HG03135 (cell line): Measurements from ENCODE around the gene BORCS6.

Experiments used
- ATAC-seq: cut with Tn5 transposase; IDR thresholded peaks from one replicate; pipeline ENCODE4 v1.9.1; 2021; ENCODE audit warnings: mild to moderate bottlenecking, moderate library complexity; ENCODE audit not compliant: unreplicated experiment

The BORCS6 gene

GRCh38 chr17:8155996-8156245 lies 34.1 kb downstream of the BORCS6 start:
- peak; percentile 1 for ATAC-seq

- no peak for ATAC-seq
Measured at GRCh38 chr17:8155231-8155995, 34.6 kb downstream of the BORCS6 start.

- ATAC-seq: no peak
Measured at GRCh38 chr17:8154608-8155155, 35.3 kb downstream of the BORCS6 start.

- ATAC-seq: no peak
Measured at GRCh38 chr17:8153957-8154607, 35.9 kb downstream of the BORCS6 start.

GRCh38 chr17:8153525-8153956 lies 36.4 kb downstream of the BORCS6 start:
- ATAC-seq: no peak

GRCh38 chr17:8153031-8153451 lies 36.9 kb downstream of the BORCS6 start:
- no peak for ATAC-seq

- ATAC-seq: no peak
Measured at GRCh38 chr17:8152112-8152775, 37.7 kb downstream of the BORCS6 start, which contains the start of gene PER1. PER1 (minus strand) TSS chr17:8152404; CDS start chr17:8150706, 1,698 bp downstream.

- no peak for ATAC-seq
Measured at GRCh38 chr17:8151641-8152111, 38.3 kb downstream of the BORCS6 start.

GRCh38 chr17:8151120-8151640 lies 38.8 kb downstream of the BORCS6 start:
- peak; percentile 43 for ATAC-seq

- ATAC-seq: no peak
Measured at GRCh38 chr17:8150194-8151119, 39.5 kb downstream of the BORCS6 start.

- ATAC-seq: no peak
Measured at GRCh38 chr17:8149419-8150193, 40.4 kb downstream of the BORCS6 start.

GRCh38 chr17:8148560-8148959 lies 41.4 kb downstream of the BORCS6 start:
- no peak for ATAC-seq

- no peak for ATAC-seq
Measured at GRCh38 chr17:8147805-8148404, 42.1 kb downstream of the BORCS6 start.

- no peak for ATAC-seq
Measured at GRCh38 chr17:8147141-8147804, 42.7 kb downstream of the BORCS6 start.

- ATAC-seq: no peak
Measured at GRCh38 chr17:8146381-8147140, 43.4 kb downstream of the BORCS6 start.

- no peak for ATAC-seq
Measured at GRCh38 chr17:8145811-8146210, 44.2 kb downstream of the BORCS6 start.

- no peak for ATAC-seq
Measured at GRCh38 chr17:8144401-8145231, 45.4 kb downstream of the BORCS6 start.
